HepG2 (cell line): ENCODE measurements around the gene SRCAP. TPM values are rescaled to one million over a fixed set of nuclear protein-coding genes. Genes with fewer than 3 reads are reported as not detected.

Experiments
- ATAC-seq: fragments of 200-7000 bp; cut with Tn5 transposase; 3 replicates; pipeline ENCODE4 v1.9.1; 2020; ENCODE audit warnings: mild to moderate bottlenecking, moderate library complexity
- BruUV-seq: library from RNA; stranded (reverse); fragments of 400-500 nt; replicated peaks from 2 replicates; lab custom pipeline; 2021; lab: Mats Ljungman, UMichigan
- CTCF ChIA-PET: fragments of 300-600 bp; formaldehyde crosslinking; extraction: SDS; loops from one replicate; lab custom pipeline; 2021; ENCODE audit warnings: low total read pairs, inconsistent platforms, low intra/inter-chr PET ratio; lab: Yijun Ruan, JAX
- POLR2A ChIA-PET: fragments of 350-600 bp; sonication (Branson Sonifier 250); formaldehyde crosslinking; loops from one replicate; lab custom pipeline; 2020; ENCODE audit warnings: antibody characterized with exemption, inconsistent platforms; lab: Yijun Ruan, JAX
- DNase-seq: peaks from one replicate; pipeline ENCODE4 v3.0.0-alpha.2; 2015; ENCODE audit warnings: low spot score
- FAIRE-seq: peaks from 3 replicates; lab custom pipeline; 2011; peaks lifted over from hg19 to GRCh38; lab: Jason Lieb, UNC
- H2AFZ ChIP-seq: one replicate; pipeline ENCODE4 v1.6.1; 2011; ENCODE audit warnings: low read length, inconsistent platforms
- H3K27ac ChIP-seq: fragments of 300-600 bp; 3 replicates; pipeline ENCODE4 v1.8.0; 2011; ENCODE audit warnings: mixed run types, mild to moderate bottlenecking, mixed read lengths, low read length, inconsistent platforms; ENCODE audit not compliant: insufficient read depth; ENCODE audit errors: extremely low read length
- H3K27me3 ChIP-seq, 2 experiments: fragments of 200-600 bp in 1 of 2; 2 replicates in 1 of 2; 3 replicates in 1 of 2; pipeline versions ENCODE4 v1.6.0 to v1.8.0; 2011; ENCODE audit warnings: low read length in 2 of 2, mild to moderate bottlenecking in 2 of 2, moderate library complexity in 2 of 2, inconsistent platforms in 1 of 2; ENCODE audit not compliant: insufficient read depth in 2 of 2, control insufficient read depth in 1 of 2
- H3K36me3 ChIP-seq, 2 experiments: fragments of 200-600 bp in 1 of 2; replicated peaks in 1 of 2; 2 replicates in 1 of 2; 3 replicates in 1 of 2; pipeline versions ENCODE4 v1.5.1 to v1.8.0; 2011; ENCODE audit warnings: low read length in 2 of 2, inconsistent platforms in 1 of 2; ENCODE audit not compliant: insufficient read depth in 2 of 2, control insufficient read depth in 1 of 2
- H3K4me1 ChIP-seq: 2 replicates; pipeline ENCODE4 v1.5.1; 2012; ENCODE audit warnings: low read length, inconsistent platforms; ENCODE audit not compliant: insufficient read depth
- H3K4me2 ChIP-seq: 2 replicates; pipeline ENCODE4 v1.6.0; 2011; ENCODE audit warnings: low read depth, low read length, inconsistent platforms
- H3K4me3 ChIP-seq, 3 experiments: fragments of 200-600 bp in 1 of 3; sonication (generic), shearing (Covaris generic) in 1 of 3; replicated peaks in 1 of 3; 2 replicates each; pipeline ENCODE4 v1.5.1; 2011 to 2016; ENCODE audit warnings: low read length in 3 of 3, inconsistent platforms in 2 of 3, low read depth in 2 of 3, mild to moderate bottlenecking in 2 of 3, control low read depth in 1 of 3, mixed read lengths in 1 of 3; ENCODE audit not compliant: insufficient read depth in 1 of 3
- H3K79me2 ChIP-seq: one replicate; pipeline ENCODE4 v1.6.1; 2011; ENCODE audit warnings: low read length, inconsistent platforms; ENCODE audit not compliant: insufficient read depth
- H3K9ac ChIP-seq: 2 replicates; pipeline ENCODE4 v1.6.0; 2011; ENCODE audit warnings: mild to moderate bottlenecking, low read depth, low read length, inconsistent platforms; ENCODE audit not compliant: insufficient read depth
- H3K9me3 ChIP-seq: 2 replicates; pipeline ENCODE4 v1.5.1; 2012; ENCODE audit warnings: mild to moderate bottlenecking, low read length
- H4K20me1 ChIP-seq: 2 replicates; pipeline ENCODE4 v1.6.0; 2011; ENCODE audit warnings: inconsistent platforms, mild to moderate bottlenecking, low read length, moderate library complexity; ENCODE audit not compliant: insufficient read depth
- HNRNPK ChIP-seq: fragments of 200-400 bp; formaldehyde crosslinking; IDR thresholded peaks from 2 replicates; pipeline ENCODE4 v1.6.1; 2018; ENCODE audit warnings: low read length, low read depth, moderate library complexity, mild to moderate bottlenecking; ENCODE audit not compliant: poor library complexity, severe bottlenecking
- HOXA5 ChIP-seq: sonication (generic); formaldehyde crosslinking; IDR thresholded peaks from 2 replicates; pipeline ENCODE4 v1.4.0; 2020; ENCODE audit warnings: missing genetic modification reagents
- IRF2 ChIP-seq: IDR thresholded peaks from 2 replicates; pipeline ENCODE4 v1.6.1; 2018; ENCODE audit warnings: missing genetic modification reagents, missing compliant biosample characterization
- KDM6A ChIP-seq: IDR thresholded peaks from 2 replicates; pipeline ENCODE4 v1.6.1; 2016; ENCODE audit warnings: low read depth
- MATR3 ChIP-seq: sonication (generic); formaldehyde crosslinking; IDR thresholded peaks from 2 replicates; pipeline ENCODE4 v1.4.0; 2020; ENCODE audit warnings: missing genetic modification reagents
- NCOR1 ChIP-seq: fragments of 200-600 bp; sonication (generic); IDR thresholded peaks from 2 replicates; pipeline ENCODE4 v1.7.0; 2017; ENCODE audit warnings: antibody characterized with exemption, low read length, borderline replicate concordance
- NR2F2 ChIP-seq: IDR thresholded peaks from 2 replicates; pipeline ENCODE4 v1.6.1; 2012; ENCODE audit warnings: low read depth, inconsistent platforms, borderline replicate concordance
- REL ChIP-seq: sonication (generic); formaldehyde crosslinking; conservative IDR thresholded peaks from 2 replicates; pipeline ENCODE4 v1.8.0; 2022; ENCODE audit warnings: mild to moderate bottlenecking, missing genetic modification reagents, moderate library complexity
- RXRA ChIP-seq: sonication (generic); formaldehyde crosslinking; IDR thresholded peaks from 2 replicates; pipeline ENCODE4 v1.5.1; 2020; ENCODE audit warnings: missing genetic modification reagents
- SRF ChIP-seq: IDR thresholded peaks from 2 replicates; pipeline ENCODE4 v1.6.1; 2011; ENCODE audit warnings: mild to moderate bottlenecking, low read depth, low read length, moderate library complexity
- TFDP1 ChIP-seq: IDR thresholded peaks from 2 replicates; pipeline ENCODE4 v1.6.1; 2016; ENCODE audit warnings: missing compliant biosample characterization, missing genetic modification reagents, borderline replicate concordance
- ZFP36L2 ChIP-seq: sonication (generic); formaldehyde crosslinking; IDR thresholded peaks from 2 replicates; pipeline ENCODE4 v1.4.0; 2020; ENCODE audit warnings: missing genetic modification reagents
- ZNF20 ChIP-seq: sonication (generic); formaldehyde crosslinking; IDR thresholded peaks from 2 replicates; pipeline ENCODE4 v1.4.0; 2020; ENCODE audit warnings: mild to moderate bottlenecking, moderate library complexity, missing genetic modification reagents
- ZNF572 ChIP-seq: sonication (generic); formaldehyde crosslinking; IDR thresholded peaks from 2 replicates; pipeline ENCODE4 v1.5.1; 2020; ENCODE audit warnings: mild to moderate bottlenecking, missing genetic modification reagents
- ZNF839 ChIP-seq: sonication (generic); formaldehyde crosslinking; IDR thresholded peaks from 2 replicates; pipeline ENCODE4 v1.4.0; 2020; ENCODE audit warnings: missing genetic modification reagents, mild to moderate bottlenecking, borderline replicate concordance
- WGBS: methylation state at CpG from one replicate; pipeline ENCODE4 v1.1.6; 2017; ENCODE audit warnings: low lambda C conversion rate; 5-methylcytosine and 5-hydroxymethylcytosine counted together
- in situ Hi-C: cut with HindIII; loops from 2 replicates; pipeline ENCODE4 v1.10.0; 2017; ENCODE audit warnings: low pct_unique_long_range_greater_than_20kb; ENCODE audit not compliant: extremely low pct_ligation_motif_present
- intact Hi-C: fragments of 100-400 bp; cut with micrococcal nuclease; formaldehyde crosslinking; loops from one replicate; pipeline ENCODE4 v1.10.0; 2022; ENCODE audit not compliant: unreplicated experiment
- polyA plus RNA-seq, 8 experiments: library from polyadenylated mRNA; depleted of rRNA in 3 of 8; stranded (reverse) in 7 of 8; unstranded in 1 of 8; fragments of >200 nt; fragmentation: Illumina TruSeq in 4 of 8; extraction: Trizol in 4 of 8; gene quantifications; 2 replicates each; pipeline versions ENCODE4 v1.2.1 to v1.2.3, GENCODE V29; 2011 to 2016; ENCODE audit warnings: low read depth in 4 of 8, missing spikeins in 1 of 8, mixed read lengths in 1 of 8; ENCODE audit not compliant: insufficient read depth in 1 of 8
- total RNA-seq, 5 experiments: library from RNA; depleted of rRNA; stranded (reverse); fragments of >200 nt; fragmentation: Illumina TruSeq; extraction: Trizol; gene quantifications; 2 replicates each; pipeline ENCODE4 v1.2.3, GENCODE V29; 2016; ENCODE audit warnings: low read depth in 1 of 5
- TF ChIP-seq, protein P1 (sequence below): sonication (generic); formaldehyde crosslinking; IDR thresholded peaks from 2 replicates; pipeline ENCODE4 v1.4.0; 2020; ENCODE audit warnings: low read depth, missing genetic modification reagents
- TF ChIP-seq, protein P2 (sequence below): sonication (generic); formaldehyde crosslinking; conservative IDR thresholded peaks from 2 replicates; pipeline ENCODE4 v1.5.0; 2020; ENCODE audit warnings: missing genetic modification reagents
- TF ChIP-seq, protein P3 (sequence below): sonication (generic); formaldehyde crosslinking; IDR thresholded peaks from 2 replicates; pipeline ENCODE4 v1.5.0; 2020; ENCODE audit warnings: missing genetic modification reagents

SRCAP gene
- total and polyA plus RNA-seq, 2 of the 13 experiments (the other 11 are each of a cell fraction or from before 2014, with no cell fraction given), result 4.9 to 9.0 TPM

GRCh38 chr16:30720694-30721093 is 21.7 kb downstream of the SRCAP start:
- Histone ChIP-seq H3K36me3 (peaks cover 72 to 94% of the 10 kb centered on the region in 2 experiments), H3K9me3 (no peaks in the 10 kb centered on the region), H3K4me1 (peaks cover 8% of the 10 kb centered on the region), H3K27ac (no peak overlapping the region), H3K9ac (no peak overlapping the region), H2AFZ (no peak overlapping the region), H4K20me1 (no peaks in the 10 kb centered on the region; the same call in 1 of the 2 replicates), H3K4me2 (no peak overlapping the region), H3K4me3 (no peak overlapping the region), H3K79me2 (peaks cover 2% of the 10 kb centered on the region), H3K27me3 (no peaks in the 10 kb centered on the region)
- ChIA-PET CTCF (no interaction called here), POLR2A (no interaction called here)
- FAIRE-seq (no peak), ATAC-seq (no peak), DNase-seq (no peak)
- intact Hi-C loops (no loop called here), in situ Hi-C loops (no loop called here)
- TF ChIP-seq MATR3 (CRISPR knock-in tag), result no peak
- no peak for TF ChIP-seq ZNF839
- TF ChIP-seq REL, result no peak
- TF ChIP-seq, protein P1, sequence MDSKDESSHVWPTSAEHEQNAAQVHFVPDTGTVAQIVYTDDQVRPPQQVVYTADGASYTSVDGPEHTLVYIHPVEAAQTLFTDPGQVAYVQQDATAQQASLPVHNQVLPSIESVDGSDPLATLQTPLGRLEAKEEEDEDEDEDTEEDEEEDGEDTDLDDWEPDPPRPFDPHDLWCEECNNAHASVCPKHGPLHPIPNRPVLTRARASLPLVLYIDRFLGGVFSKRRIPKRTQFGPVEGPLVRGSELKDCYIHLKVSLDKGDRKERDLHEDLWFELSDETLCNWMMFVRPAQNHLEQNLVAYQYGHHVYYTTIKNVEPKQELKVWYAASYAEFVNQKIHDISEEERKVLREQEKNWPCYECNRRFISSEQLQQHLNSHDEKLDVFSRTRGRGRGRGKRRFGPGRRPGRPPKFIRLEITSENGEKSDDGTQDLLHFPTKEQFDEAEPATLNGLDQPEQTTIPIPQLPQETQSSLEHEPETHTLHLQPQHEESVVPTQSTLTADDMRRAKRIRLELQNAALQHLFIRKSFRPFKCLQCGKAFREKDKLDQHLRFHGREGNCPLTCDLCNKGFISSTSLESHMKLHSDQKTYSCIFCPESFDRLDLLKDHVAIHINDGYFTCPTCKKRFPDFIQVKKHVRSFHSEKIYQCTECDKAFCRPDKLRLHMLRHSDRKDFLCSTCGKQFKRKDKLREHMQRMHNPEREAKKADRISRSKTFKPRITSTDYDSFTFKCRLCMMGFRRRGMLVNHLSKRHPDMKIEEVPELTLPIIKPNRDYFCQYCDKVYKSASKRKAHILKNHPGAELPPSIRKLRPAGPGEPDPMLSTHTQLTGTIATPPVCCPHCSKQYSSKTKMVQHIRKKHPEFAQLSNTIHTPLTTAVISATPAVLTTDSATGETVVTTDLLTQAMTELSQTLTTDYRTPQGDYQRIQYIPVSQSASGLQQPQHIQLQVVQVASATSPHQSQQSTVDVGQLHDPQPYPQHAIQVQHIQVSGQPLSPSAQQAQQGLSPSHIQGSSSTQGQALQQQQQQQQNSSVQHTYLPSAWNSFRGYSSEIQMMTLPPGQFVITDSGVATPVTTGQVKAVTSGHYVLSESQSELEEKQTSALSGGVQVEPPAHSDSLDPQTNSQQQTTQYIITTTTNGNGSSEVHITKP (CRISPR knock-in tag), result no peak
- TF ChIP-seq ZFP36L2 (CRISPR knock-in tag), result no peak
- TF ChIP-seq, protein P2, sequence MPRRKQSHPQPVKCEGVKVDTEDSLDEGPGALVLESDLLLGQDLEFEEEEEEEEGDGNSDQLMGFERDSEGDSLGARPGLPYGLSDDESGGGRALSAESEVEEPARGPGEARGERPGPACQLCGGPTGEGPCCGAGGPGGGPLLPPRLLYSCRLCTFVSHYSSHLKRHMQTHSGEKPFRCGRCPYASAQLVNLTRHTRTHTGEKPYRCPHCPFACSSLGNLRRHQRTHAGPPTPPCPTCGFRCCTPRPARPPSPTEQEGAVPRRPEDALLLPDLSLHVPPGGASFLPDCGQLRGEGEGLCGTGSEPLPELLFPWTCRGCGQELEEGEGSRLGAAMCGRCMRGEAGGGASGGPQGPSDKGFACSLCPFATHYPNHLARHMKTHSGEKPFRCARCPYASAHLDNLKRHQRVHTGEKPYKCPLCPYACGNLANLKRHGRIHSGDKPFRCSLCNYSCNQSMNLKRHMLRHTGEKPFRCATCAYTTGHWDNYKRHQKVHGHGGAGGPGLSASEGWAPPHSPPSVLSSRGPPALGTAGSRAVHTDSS (CRISPR knock-in tag), result no peak
- TF ChIP-seq NR2F2, result no peak
- no peak for TF ChIP-seq SRF
- TF ChIP-seq ZNF20 (CRISPR knock-in tag), result no peak
- TF ChIP-seq RXRA (CRISPR knock-in tag), result no peak
- no peak for TF ChIP-seq KDM6A (CRISPR knock-in tag)
- TF ChIP-seq ZNF572, result no peak
- no peak for TF ChIP-seq NCOR1
- TF ChIP-seq TFDP1 (CRISPR knock-in tag), result no peak
- no peak for TF ChIP-seq IRF2 (CRISPR knock-in tag)
- no peak for TF ChIP-seq HOXA5
- TF ChIP-seq HNRNPK, result no peak
- TF ChIP-seq, protein P3, sequence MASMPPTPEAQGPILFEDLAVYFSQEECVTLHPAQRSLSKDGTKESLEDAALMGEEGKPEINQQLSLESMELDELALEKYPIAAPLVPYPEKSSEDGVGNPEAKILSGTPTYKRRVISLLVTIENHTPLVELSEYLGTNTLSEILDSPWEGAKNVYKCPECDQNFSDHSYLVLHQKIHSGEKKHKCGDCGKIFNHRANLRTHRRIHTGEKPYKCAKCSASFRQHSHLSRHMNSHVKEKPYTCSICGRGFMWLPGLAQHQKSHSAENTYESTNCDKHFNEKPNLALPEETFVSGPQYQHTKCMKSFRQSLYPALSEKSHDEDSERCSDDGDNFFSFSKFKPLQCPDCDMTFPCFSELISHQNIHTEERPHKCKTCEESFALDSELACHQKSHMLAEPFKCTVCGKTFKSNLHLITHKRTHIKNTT (CRISPR knock-in tag), result no peak
- 98% methylated on average over 8 of the region's 9 CpGs for WGBS
- BruUV-seq, result no TSS peak
